A549 (cell line): ENCODE data around the gene CYGB.

Experiments
- CTCF ChIP-seq: fragments of >200 bp; sonication (Bioruptor Twin); formaldehyde crosslinking; IDR thresholded peaks from 3 replicates; pipeline ENCODE4 v1.5.1; 2016
- EP300 ChIP-seq, 2 experiments: fragments of >200 bp; sonication (Bioruptor Twin); formaldehyde crosslinking; IDR thresholded peaks; 2 replicates in 1 of 2; 3 replicates in 1 of 2; pipeline ENCODE4 v1.6.1; 2016 to 2017
- HMGXB4 ChIP-seq: fragments of 250-450 bp; sonication (Bioruptor Pico); IDR thresholded peaks from 2 replicates; pipeline ENCODE4 v1.5.0; 2021; ENCODE audit warnings: mild to moderate bottlenecking, moderate library complexity, borderline replicate concordance
- POLR2A ChIP-seq: IDR thresholded peaks from 2 replicates; pipeline ENCODE4 v1.6.1; 2012; ENCODE audit warnings: mild to moderate bottlenecking, low read length
- RFX5 ChIP-seq: fragments of 450-650 bp; IDR thresholded peaks from 2 replicates; pipeline ENCODE4 v1.7.1; 2014; ENCODE audit warnings: antibody characterized with exemption, mild to moderate bottlenecking, moderate library complexity
- ZC3H11A ChIP-seq: fragments of 450-650 bp; IDR thresholded peaks from 2 replicates; pipeline ENCODE4 v1.6.1; 2014; ENCODE audit warnings: antibody characterized with exemption, mild to moderate bottlenecking

- no peak for TF ChIP-seq CTCF
- no peak for TF ChIP-seq HMGXB4 (CRISPR knock-in tag)
- no peak for TF ChIP-seq ZC3H11A
- no peak for TF ChIP-seq POLR2A
- TF ChIP-seq RFX5: no peak
- no peak for TF ChIP-seq EP300 (IDR thresholded peaks at IDR 0.05)
Measured at GRCh38 chr17:76545918-76546555, 8.5 kb upstream of the CYGB start.
